GDM1 (cell line): ENCODE data around the gene MROH7.
"Not testable (repeated sequence)": the region's sequence is repeated elsewhere in the genome, so short reads cannot be mapped to it uniquely, and the experiment has no call there.

Experiments
- DNase-seq: peaks from one replicate; lab custom pipeline; 2025; lab: John Stamatoyannopoulos, UW

MROH7 gene

DNA sequence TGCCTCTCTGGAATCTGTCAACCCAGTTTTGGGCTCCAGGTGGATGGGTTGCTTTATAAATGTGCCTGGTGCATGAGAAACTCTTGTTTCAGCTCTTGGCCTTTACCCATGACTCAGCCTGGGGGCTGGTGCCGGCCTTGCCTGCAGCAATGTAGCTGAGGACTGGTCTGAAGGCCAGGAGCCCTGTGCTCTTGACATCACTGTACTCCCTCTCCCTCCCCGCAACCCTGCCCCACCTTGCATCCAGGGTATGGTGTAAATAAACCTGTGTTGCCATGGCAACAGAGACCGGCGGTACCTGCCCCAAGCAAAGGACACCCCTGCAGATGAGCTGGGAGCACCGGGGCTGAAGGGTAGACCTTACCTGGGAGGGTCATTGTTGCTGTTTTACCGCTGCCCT is 31.5 kb upstream of the MROH7 start:
- no peak for DNase-seq

DNA sequence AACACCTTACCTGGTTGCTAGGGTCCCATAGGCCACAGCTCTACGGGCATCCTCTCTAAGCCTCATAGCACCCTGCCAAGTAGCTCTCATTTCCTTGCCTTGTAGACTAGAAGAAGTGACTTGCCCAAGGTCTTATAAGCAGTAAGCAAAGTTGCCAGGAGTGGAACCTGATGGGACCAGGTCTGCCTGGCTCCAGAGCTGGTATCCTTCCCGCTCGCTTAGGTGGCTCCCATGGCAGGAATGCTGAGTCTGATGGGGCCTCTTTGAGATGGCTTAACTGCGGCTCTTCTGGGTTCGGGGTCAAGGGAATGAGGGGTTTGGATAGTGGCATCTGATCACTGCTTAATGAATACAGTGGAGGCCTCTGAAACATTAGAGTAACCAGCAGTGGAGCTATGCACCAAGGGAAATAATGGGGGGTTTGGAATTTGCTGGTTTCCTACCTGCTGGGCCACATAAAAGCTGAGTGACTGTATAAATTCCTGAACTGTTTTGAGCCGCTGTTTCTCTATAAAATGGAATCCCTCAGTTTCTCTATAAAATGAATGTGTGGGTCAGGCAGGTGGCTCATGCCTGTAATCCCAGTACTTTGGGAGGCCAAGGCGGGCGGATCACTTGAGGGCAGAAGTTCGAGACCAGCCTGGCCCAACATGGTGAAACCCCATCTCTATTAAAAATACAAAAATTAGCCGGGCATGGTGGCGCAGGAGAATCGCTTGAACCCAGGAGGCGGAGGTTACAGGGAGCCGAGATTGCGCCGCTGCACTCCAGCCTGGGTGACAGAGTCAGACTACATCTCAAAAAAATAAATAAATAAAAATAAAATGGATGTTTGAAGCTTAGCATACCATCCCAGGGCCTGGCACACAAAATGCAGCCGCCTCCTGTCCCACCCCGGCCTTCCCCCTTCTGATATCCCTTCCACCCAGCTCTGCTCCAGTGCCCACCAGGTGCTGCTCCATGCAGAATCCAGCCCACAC is 30.7 kb upstream of the MROH7 start:
- no peak for DNase-seq

DNA sequence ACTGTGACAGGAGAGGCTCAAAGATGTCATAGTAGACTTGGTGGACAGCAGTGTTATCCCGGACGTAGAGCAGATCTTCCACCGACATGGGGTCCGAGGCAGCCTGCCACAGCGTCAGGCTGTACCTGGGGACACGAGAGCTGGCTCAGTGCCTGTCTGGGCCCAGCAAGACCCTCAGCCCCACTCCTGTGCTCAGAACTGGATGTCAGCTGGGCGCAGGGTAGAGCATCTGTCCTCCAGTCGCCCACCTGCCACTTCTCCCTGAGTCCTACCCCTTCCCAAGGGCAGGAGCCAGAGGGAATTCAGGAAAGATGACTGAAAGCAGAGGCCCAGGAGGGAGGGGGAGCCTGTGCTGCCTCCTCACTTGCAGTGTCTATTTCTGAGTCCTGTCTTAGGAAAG is 30.0 kb upstream of the MROH7 start:
- no peak for DNase-seq

GRCh38 chr1:54614024-54614423 is 27.6 kb upstream of the MROH7 start:
- DNase-seq = no peak

- DNase-seq = no peak
Observed at GRCh38 chr1:54614563-54614962, 27.0 kb upstream of the MROH7 start.

GRCh38 chr1:54615531-54616279 is 25.9 kb upstream of the MROH7 start:
- no peak for DNase-seq

DNA sequence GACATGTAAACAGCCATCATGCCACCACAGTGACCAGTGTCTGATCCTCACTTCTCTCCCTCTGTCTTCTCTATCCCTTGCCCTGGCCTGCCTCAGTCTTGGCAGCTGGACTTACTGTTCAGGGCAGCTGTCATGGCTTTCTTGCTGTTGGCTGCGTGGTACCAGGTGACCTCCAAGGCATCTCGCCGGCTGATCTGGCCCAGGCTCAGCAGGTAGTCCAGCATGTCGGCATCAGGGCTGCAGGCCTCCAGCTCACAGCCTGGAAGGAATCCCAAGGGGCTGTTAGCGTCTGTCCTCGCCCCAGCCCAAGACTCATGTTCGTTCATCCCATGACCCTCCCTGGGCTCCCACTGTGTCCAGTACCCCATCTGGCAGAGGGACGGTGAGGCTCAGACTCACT is 21.8 kb upstream of the MROH7 start:
- DNase-seq = no peak

- DNase-seq = no peak
Observed at GRCh38 chr1:54623216-54624007, 18.2 kb upstream of the MROH7 start, which contains the start of gene FAM151A. Gene FAM151A, minus strand, starts transcription at chr1:54623525. Its CDS starts 130 bp downstream, at chr1:54623395.

DNA sequence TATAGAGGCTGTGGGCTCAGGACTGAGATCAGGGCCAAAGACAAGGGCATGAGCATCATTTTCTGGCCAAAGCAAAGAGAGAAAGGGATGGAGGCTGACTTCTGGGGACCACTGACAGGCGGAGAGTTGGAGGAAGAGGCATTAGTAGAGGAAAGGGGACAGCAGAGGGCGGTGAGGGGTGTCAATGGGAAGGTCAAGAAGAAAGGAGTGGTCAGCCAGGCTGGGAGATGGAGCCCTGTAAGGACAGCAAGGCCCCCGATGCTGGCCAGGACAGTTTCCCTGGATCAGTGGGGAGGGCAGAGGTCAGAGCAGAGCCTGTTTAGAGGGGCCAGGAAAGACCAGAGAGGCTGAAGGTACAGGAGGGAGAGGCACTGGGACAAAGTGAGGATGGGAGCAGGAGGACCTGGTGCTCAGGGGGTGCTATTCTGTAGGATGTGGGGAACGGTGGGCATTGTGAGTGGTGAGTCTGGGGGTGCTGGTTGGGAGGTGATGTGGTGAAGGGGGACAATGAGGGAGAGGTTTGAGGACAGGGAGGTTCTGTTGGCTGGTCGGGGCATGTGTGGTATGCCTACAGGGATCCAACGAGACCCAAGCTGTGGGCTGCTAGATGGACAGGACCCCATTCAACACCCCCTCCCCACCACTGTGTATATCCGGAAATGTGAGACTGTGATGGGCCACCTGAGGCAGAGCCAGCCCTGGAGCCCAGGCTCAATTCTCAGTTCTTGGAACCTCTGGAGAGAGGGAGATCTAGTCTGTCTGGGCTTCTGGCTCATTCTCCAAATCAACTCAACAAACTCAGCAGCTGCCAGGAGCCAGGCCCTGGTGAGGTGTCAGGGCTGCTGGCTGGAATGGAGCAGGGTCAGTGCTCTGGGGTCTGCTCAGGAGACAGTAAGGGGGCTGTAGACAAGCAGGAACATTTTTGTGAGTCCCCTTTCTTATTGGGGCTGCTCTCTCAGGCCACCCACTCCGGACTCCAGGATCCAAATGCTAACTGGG is 16.8 kb upstream of the MROH7 start:
- DNase-seq = no peak

DNA sequence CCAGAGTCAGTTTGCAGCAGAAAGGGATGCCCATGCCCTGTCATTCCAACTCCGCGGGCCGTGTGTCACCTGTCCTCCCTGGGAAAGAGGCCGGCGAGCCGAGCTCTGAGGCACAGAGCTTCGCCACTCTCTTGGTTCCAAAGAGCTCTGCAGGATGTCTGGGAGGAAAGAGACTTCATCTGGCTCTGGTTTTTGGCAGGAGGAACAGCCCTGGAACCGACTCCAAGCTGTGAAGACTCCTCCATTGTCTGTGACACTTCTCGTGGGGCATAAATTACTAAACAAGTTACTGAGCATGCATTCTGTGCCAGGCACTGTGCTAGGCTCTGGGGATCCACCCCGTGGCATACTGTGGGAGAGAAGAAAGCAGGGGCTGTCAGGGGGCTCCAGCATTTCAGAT is 14.4 kb upstream of the MROH7 start:
- DNase-seq = no peak

DNA sequence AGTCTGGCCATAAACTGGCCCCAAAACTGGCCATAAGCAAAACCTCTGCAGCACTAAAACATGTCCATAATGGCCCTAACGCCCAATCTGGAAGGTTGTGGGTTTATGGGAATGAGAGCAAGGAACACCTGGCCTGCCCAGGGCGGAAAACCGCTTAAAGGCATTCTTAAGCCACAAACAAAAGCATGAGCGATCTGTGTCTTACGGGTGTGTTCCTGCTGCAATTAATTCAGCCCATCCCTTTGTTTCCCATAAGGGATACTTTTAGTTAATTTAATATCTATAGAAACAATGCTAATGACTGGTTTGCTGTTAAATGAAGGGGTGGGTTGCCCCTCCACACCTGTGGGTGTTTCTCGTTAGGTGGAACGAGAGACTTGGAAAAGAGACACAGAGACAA is 5.8 kb upstream of the MROH7 start:
- not testable (repeated sequence) for DNase-seq

DNA sequence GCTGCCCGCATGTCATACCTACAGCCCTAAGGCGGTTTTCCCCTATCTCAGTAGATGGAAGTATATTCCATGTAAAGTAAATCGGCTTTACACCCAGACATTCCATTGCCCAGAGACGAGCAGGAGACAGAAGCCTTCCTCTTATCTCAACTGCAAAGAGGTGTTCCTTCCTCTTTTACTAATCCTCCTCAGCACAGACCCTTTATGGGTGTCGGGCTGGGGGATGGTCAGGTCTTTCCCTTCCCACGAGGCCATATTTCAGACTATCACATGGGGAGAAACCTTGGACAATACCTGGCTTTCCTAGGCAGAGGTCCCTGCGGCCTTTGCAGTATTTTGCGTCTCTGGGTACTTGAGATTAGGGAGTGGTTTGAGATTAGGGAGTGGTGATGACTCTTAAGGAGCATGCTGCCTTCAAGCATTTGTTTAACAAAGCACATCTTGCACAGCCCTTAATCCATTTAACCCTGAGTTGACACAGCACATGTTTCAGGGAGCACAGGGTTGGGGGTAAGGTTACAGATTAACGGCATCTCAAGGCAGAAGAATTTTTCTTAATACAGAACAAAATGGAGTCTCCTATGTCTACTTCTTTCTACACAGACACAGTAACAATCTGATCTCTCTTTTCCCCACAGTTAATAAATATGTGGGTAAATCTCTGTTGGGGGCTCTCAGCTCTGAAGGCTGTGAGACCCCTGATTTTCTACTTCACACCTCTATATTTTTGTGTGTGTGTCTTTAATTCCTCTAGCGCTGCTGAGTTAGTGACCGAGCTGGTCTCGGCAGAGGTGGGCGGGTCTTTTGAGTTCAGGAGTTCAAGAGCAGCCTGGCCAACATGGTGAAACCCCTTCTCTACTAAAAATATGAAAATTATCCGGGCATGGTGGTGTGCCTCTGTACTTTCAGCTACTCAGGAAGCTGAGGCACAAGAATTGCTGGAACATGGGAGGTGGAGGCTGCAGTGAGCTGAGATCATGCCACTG is 4.8 kb upstream of the MROH7 start:
- DNase-seq = not testable (repeated sequence)

GRCh38 chr1:54640361-54640760 is 1.2 kb upstream of the MROH7 start:
- no peak for DNase-seq

DNA sequence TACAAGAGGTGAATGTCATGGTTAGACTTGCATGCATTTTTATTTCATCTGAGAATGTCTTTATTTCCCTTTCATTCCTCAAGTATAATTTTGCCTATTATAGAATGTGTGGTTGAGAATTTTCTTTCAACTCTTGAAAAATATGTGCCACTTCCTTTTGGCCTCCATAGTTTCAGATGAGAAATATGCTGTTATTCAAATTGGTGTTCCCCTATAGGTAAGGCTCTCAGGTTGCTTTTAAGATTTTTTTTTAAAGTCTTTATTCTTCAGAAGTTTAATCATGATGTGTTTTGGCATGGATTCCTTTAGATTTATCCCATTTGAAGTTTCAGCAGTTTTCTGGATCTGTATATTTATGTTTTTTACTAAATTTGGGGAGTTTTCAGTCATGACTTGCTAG is 2.1 kb downstream of the MROH7 start:
- DNase-seq = no peak

DNA sequence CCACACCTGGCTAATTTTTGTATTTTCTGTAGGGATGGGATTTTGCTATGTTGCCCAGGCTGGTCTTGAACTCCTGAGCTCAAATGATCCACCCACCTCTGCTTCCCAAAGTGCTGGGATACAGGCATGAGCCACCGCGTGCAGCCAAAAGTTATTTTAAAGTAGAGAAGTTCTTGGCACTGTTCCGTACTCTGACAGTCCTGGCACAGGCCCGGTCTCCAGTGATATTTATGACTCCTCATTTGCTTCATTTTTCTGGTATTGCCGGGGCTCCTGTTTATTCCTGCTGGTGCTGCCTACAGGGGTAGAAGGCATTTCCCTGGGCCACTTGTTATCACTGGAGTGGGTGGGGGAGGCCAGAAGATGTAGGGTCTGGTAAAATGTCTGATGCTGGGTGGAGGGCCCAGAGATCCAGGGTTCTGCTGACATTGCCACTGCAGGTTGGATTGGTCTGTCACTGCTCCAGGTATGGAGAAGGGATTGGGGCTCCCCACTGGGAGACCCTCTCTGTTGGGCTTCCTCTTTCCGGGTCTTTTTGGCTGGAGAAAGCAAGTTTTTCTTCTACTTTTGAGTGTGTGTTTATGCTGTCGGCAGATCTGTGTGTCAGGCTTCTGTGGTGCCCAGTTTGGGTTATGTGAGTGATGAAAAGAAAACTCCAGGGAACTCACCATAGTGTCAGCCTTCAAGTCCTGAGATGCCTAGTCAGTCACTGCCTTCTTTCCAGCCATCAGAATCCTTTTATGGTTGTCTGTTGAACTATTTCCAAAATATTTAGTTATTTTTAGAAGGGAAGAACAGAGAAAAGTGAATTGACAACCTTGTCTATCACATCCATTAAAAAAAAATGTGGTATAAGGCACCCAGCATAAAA is 4.5 kb downstream of the MROH7 start:
- no peak for DNase-seq

GRCh38 chr1:54649130-54649898 is 7.7 kb downstream of the MROH7 start:
- no peak for DNase-seq

DNA sequence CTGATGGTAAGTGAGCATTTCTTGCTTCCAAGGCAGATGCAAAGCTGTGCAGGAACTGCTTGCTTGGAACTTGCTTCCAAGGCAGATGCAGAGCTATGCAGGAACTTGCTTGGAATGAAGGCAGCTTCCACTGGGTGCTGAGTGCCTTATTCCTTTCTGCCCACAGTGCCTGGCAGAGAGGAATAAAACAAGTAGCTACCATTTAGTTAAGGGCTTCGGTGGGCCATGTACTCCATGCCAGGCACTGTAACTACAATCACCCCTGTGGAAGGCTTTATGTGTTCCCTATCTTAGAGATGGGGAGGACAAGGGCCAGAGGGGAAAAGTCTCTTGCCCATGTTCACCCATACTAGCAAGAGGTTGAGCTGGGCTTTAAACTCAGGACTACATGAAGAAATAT is 8.3 kb downstream of the MROH7 start:
- DNase-seq = no peak

DNA sequence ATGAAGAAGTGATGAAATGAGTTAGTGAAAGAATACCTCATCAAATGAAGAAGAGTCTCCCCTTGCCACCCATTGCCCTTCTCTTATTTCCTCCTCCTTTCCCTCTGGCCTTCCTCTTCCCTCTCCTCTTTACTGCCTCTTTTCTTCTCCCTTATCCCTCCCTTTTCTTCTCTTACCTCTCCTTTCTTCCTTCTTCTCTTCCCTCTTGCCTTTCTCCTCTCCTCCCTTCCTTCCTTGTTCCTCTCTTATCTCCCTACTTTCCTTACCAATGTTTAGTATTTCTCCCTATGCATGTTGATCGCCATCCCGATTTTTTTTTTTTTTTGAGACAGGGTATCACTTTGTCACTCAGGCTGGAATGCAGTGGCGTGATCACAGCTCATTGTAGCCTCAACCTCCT is 8.8 kb downstream of the MROH7 start:
- DNase-seq = no peak
